OCI-LY7 (cell line): ENCODE results near the gene WDR3. TPM values are rescaled to one million over a fixed set of nuclear protein-coding genes. Genes with fewer than 3 reads are reported as not detected.

Experiments
- BruUV-seq: library from RNA; stranded (reverse); fragments of 400-500 nt; replicated peaks from 2 replicates; lab custom pipeline; 2021; lab: Mats Ljungman, UMichigan
- CTCF ChIA-PET: fragments of 300-600 bp; sonication (Branson Sonifier 250); formaldehyde crosslinking; loops from one replicate; lab custom pipeline; 2022; ENCODE audit warnings: antibody characterized with exemption; ENCODE audit not compliant: unreplicated experiment; lab: Charles Lee
- POLR2A ChIA-PET: fragments of 300-600 bp; sonication (Branson Sonifier 250); formaldehyde crosslinking; loops from one replicate; lab custom pipeline; 2022; ENCODE audit warnings: antibody characterized with exemption; lab: Charles Lee
- DNase-seq: peaks from one replicate; pipeline ENCODE4 v3.0.0-alpha.2; 2015; ENCODE audit warnings: low spot score
- H2AFZ ChIP-seq: fragments of 200-600 bp; sonication (generic), shearing (Covaris generic); 2 replicates; pipeline ENCODE4 v1.6.1; 2014; ENCODE audit warnings: mild to moderate bottlenecking, antibody characterized with exemption, low read length, moderate library complexity
- H3K27ac ChIP-seq: fragments of 200-600 bp; sonication (generic); 2 replicates; pipeline ENCODE4 v1.5.1; 2014; ENCODE audit warnings: mixed run types, low read depth, mild to moderate bottlenecking, moderate library complexity, low read length, inconsistent platforms; ENCODE audit not compliant: poor library complexity, severe bottlenecking
- H3K36me3 ChIP-seq: fragments of 200-600 bp; sonication (generic); 2 replicates; pipeline ENCODE4 v1.6.1; 2014; ENCODE audit warnings: mild to moderate bottlenecking, antibody characterized with exemption, low read length, moderate library complexity, mixed read lengths; ENCODE audit not compliant: insufficient read depth
- H3K4me1 ChIP-seq: fragments of 200-600 bp; sonication (generic); 2 replicates; pipeline ENCODE4 v1.5.1; 2014; ENCODE audit warnings: mild to moderate bottlenecking, low read length; ENCODE audit not compliant: insufficient read depth, poor library complexity, severe bottlenecking
- H3K4me2 ChIP-seq: fragments of 200-600 bp; sonication (generic); 2 replicates; pipeline ENCODE4 v1.6.1; 2014; ENCODE audit warnings: mild to moderate bottlenecking, low read length
- H3K4me3 ChIP-seq: fragments of 200-600 bp; sonication (generic); 2 replicates; pipeline ENCODE4 v1.5.1; 2014; ENCODE audit warnings: mild to moderate bottlenecking, low read depth, low read length; ENCODE audit not compliant: poor library complexity, severe bottlenecking
- H3K79me2 ChIP-seq: fragments of 200-600 bp; sonication (generic); 2 replicates; pipeline ENCODE4 v1.6.1; 2016; ENCODE audit warnings: low read depth, mild to moderate bottlenecking, low read length, moderate library complexity, mixed read lengths; ENCODE audit not compliant: insufficient read depth
- H3K9me2 ChIP-seq: fragments of 200-600 bp; sonication (generic); 2 replicates; pipeline ENCODE4 v1.6.1; 2016; ENCODE audit warnings: mild to moderate bottlenecking, low read length, mixed read lengths; ENCODE audit not compliant: insufficient read depth
- H3K9me3 ChIP-seq: fragments of 200-600 bp; sonication (generic); 2 replicates; pipeline ENCODE4 v1.6.1; 2014; ENCODE audit warnings: mild to moderate bottlenecking, mixed run types, low read length, mixed read lengths
- H4K20me1 ChIP-seq: fragments of 200-600 bp; sonication (generic); 2 replicates; pipeline ENCODE4 v1.6.1; 2014; ENCODE audit warnings: mild to moderate bottlenecking, antibody characterized with exemption, low read length, moderate library complexity, mixed read lengths; ENCODE audit not compliant: insufficient read depth
- CTCF ChIP-seq: fragments of 200-600 bp; sonication (generic); conservative IDR thresholded peaks from 2 replicates; pipeline ENCODE4 v1.5.1; 2014; ENCODE audit warnings: mild to moderate bottlenecking, antibody characterized with exemption, low read length, moderate library complexity, mixed read lengths
- EZH2phosphoT487 ChIP-seq: fragments of 200-600 bp; sonication (generic); IDR thresholded peaks from 2 replicates; pipeline ENCODE4 v1.6.1; 2018; ENCODE audit warnings: low read depth, borderline replicate concordance, mild to moderate bottlenecking, mixed run types, antibody characterized with exemption, low read length, moderate library complexity, mixed read lengths
- intact Hi-C: fragments of 100-400 bp; cut with micrococcal nuclease; formaldehyde crosslinking; loops from one replicate; pipeline ENCODE4 v1.10.0; 2022; ENCODE audit not compliant: unreplicated experiment
- total RNA-seq, 2 experiments: library from RNA; depleted of rRNA in 1 of 2; stranded (reverse); fragments of >200 nt in 1 of 2; shearing (Covaris generic) in 1 of 2; gene quantifications; 2 replicates each; pipeline ENCODE4 v1.2.3, GENCODE V29; 2014 to 2022

WDR3 gene
- total RNA-seq, 2 experiments from 2014 or later = 23.1 to 31.4 TPM

- no peaks in the 10 kb centered on the region for H3K79me2 ChIP-seq
- H3K27ac ChIP-seq = no peak overlapping the region
- H3K9me2 ChIP-seq = no peaks in the 10 kb centered on the region
- no TSS peak for BruUV-seq
- CTCF ChIA-PET = no interaction called here
- H3K9me3 ChIP-seq = no peaks in the 10 kb centered on the region
- H3K4me1 ChIP-seq = no peaks in the 10 kb centered on the region
- intact Hi-C loops = no loop called here
- H3K4me3 ChIP-seq = no peak overlapping the region
- H4K20me1 ChIP-seq = no peaks in the 10 kb centered on the region
- no peaks in the 10 kb centered on the region for H3K36me3 ChIP-seq
- TF ChIP-seq EZH2phosphoT487 (no peak), CTCF (no peak)
- DNase-seq = no peak
- H3K4me2 ChIP-seq = no peak overlapping the region
- POLR2A ChIA-PET = no interaction called here
- no peak overlapping the region for H2AFZ ChIP-seq
Measured at GRCh38 chr1:118004312-118004711, 74.8 kb downstream of the WDR3 start.

GRCh38 chr1:118007391-118007790 lies 77.9 kb downstream of the WDR3 start:
- H3K4me1 ChIP-seq = no peaks in the 10 kb centered on the region
- H3K9me3 ChIP-seq = no peaks in the 10 kb centered on the region
- TF ChIP-seq EZH2phosphoT487 = no peak
- TF ChIP-seq CTCF = no peak
- H3K36me3 ChIP-seq = no peaks in the 10 kb centered on the region
- CTCF ChIA-PET = no interaction called here
- no peak overlapping the region for H3K4me3 ChIP-seq
- no peak for DNase-seq
- no peaks in the 10 kb centered on the region for H4K20me1 ChIP-seq
- H3K4me2 ChIP-seq = no peak overlapping the region
- POLR2A ChIA-PET = no interaction called here
- no peaks in the 10 kb centered on the region for H3K79me2 ChIP-seq
- no peak overlapping the region for H3K27ac ChIP-seq
- no peak overlapping the region for H2AFZ ChIP-seq
- intact Hi-C loops = no loop called here
- no TSS peak for BruUV-seq
- H3K9me2 ChIP-seq = no peaks in the 10 kb centered on the region

GRCh38 chr1:118008011-118008410 lies 78.5 kb downstream of the WDR3 start:
- TF ChIP-seq EZH2phosphoT487 (no peak), CTCF (no peak)
- H3K4me1 ChIP-seq = no peaks in the 10 kb centered on the region

More at GRCh38 chr1:118008011-118008410, 78.5 kb downstream of the WDR3 start:
- Histone ChIP-seq H3K4me2 (no peak overlapping the region), H4K20me1 (no peaks in the 10 kb centered on the region), H3K9me3 (no peaks in the 10 kb centered on the region), H3K9me2 (no peaks in the 10 kb centered on the region), H3K36me3 (no peaks in the 10 kb centered on the region), H2AFZ (no peak overlapping the region), H3K27ac (no peak overlapping the region), H3K79me2 (no peaks in the 10 kb centered on the region), H3K4me3 (no peak overlapping the region)
- intact Hi-C loops = no loop called here
- ChIA-PET POLR2A (no interaction called here), CTCF (no interaction called here)
- no TSS peak for BruUV-seq
- no peak for DNase-seq
